IMR-90 (cell line): ENCODE data around the gene B2M. TPM values are rescaled to one million over a fixed set of nuclear protein-coding genes. Genes with fewer than 3 reads are reported as not detected.

ENCODE experiments used
- ATAC-seq: fragments of 200-7000 bp; cut with Tn5 transposase; 2 replicates; pipeline ENCODE4 v1.9.1; 2020; ENCODE audit warnings: low read depth, mild to moderate bottlenecking, moderate library complexity
- BruUV-seq: library from RNA; stranded (reverse); fragments of 400-500 nt; replicated peaks from 2 replicates; lab custom pipeline; 2021; lab: Mats Ljungman, UMichigan
- CTCF ChIA-PET: fragments of 300-600 bp; formaldehyde crosslinking; extraction: SDS; loops from one replicate; lab custom pipeline; 2021; ENCODE audit warnings: antibody characterized with exemption; lab: Yijun Ruan, JAX
- POLR2A ChIA-PET: fragments of 300-600 bp; sonication (Branson Sonifier 250); formaldehyde crosslinking; loops from one replicate; lab custom pipeline; 2022; ENCODE audit warnings: antibody characterized with exemption; ENCODE audit not compliant: unreplicated experiment; lab: Charles Lee
- DNase-seq: peaks from one replicate; pipeline ENCODE4 v3.0.0; 2013
- H2AFZ ChIP-seq: replicated peaks from 2 replicates; pipeline ENCODE3; 2013; ENCODE audit warnings: low read length, mild to moderate bottlenecking; ENCODE audit not compliant: poor library complexity
- H2AK5ac ChIP-seq: 2 replicates; pipeline ENCODE4 v1.6.1; 2013; ENCODE audit warnings: low read depth, low read length, inconsistent platforms
- H2AK9ac ChIP-seq: replicated peaks from 2 replicates; pipeline ENCODE3; 2013; ENCODE audit warnings: mild to moderate bottlenecking, low read depth, low read length, moderate library complexity; ENCODE audit not compliant: poor library complexity
- H2BK120ac ChIP-seq: 2 replicates; pipeline ENCODE4 v1.6.1; 2013; ENCODE audit warnings: low read depth, low read length, inconsistent platforms
- H2BK15ac ChIP-seq: 3 replicates; pipeline ENCODE4 v1.6.1; 2013; ENCODE audit warnings: low read depth, low read length, inconsistent platforms
- H2BK20ac ChIP-seq: 2 replicates; pipeline ENCODE4 v1.6.1; 2013; ENCODE audit warnings: low read depth, mild to moderate bottlenecking, inconsistent platforms, low read length, moderate library complexity
- H2BK5ac ChIP-seq: 2 replicates; pipeline ENCODE4 v1.6.1; 2013; ENCODE audit warnings: mild to moderate bottlenecking, low read depth, low read length, inconsistent platforms; ENCODE audit not compliant: poor library complexity, severe bottlenecking
- H3K14ac ChIP-seq: replicated peaks from 2 replicates; pipeline ENCODE4 v1.6.1; 2013; ENCODE audit warnings: low read depth, low read length, inconsistent platforms
- H3K18ac ChIP-seq: 2 replicates; pipeline ENCODE4 v1.6.1; 2013; ENCODE audit warnings: low read depth, low read length, control low read depth
- H3K23ac ChIP-seq: 2 replicates; pipeline ENCODE4 v1.6.1; 2013; ENCODE audit warnings: low read depth, low read length, inconsistent platforms
- H3K27ac ChIP-seq: 2 replicates; pipeline ENCODE4 v1.5.1; 2013; ENCODE audit warnings: mild to moderate bottlenecking, control low read depth, low read length; ENCODE audit not compliant: insufficient read depth
- H3K27me3 ChIP-seq: 2 replicates; pipeline ENCODE4 v1.6.1; 2013; ENCODE audit warnings: low read length; ENCODE audit not compliant: control insufficient read depth, insufficient read depth
- H3K36me3 ChIP-seq: 2 replicates; pipeline ENCODE4 v1.6.1; 2013; ENCODE audit warnings: low read length, mixed read lengths; ENCODE audit not compliant: control insufficient read depth, insufficient read depth
- H3K4ac ChIP-seq: 2 replicates; pipeline ENCODE4 v1.6.1; 2013; ENCODE audit warnings: low read depth, low read length, inconsistent platforms
- H3K4me1 ChIP-seq: 2 replicates; pipeline ENCODE4 v1.6.1; 2013; ENCODE audit warnings: low read length, mixed read lengths; ENCODE audit not compliant: control insufficient read depth, insufficient read depth
- H3K4me2 ChIP-seq: 2 replicates; pipeline ENCODE4 v1.6.1; 2013; ENCODE audit warnings: low read depth, mild to moderate bottlenecking, control low read depth, low read length, moderate library complexity
- H3K4me3 ChIP-seq: 2 replicates; pipeline ENCODE4 v1.5.1; 2013; ENCODE audit warnings: low read depth, mild to moderate bottlenecking, control low read depth, low read length, moderate library complexity; ENCODE audit not compliant: insufficient read depth
- H3K56ac ChIP-seq: 2 replicates; pipeline ENCODE4 v1.6.1; 2013; ENCODE audit warnings: low read length, inconsistent platforms; ENCODE audit not compliant: insufficient read depth; ENCODE audit errors: extremely low read depth
- H3K79me1 ChIP-seq, 2 experiments: 2 replicates each; pipeline ENCODE4 v1.6.1; 2013; ENCODE audit warnings: low read length in 2 of 2, inconsistent platforms in 1 of 2, low read depth in 1 of 2
- H3K9ac ChIP-seq: 2 replicates; pipeline ENCODE4 v1.6.1; 2013; ENCODE audit warnings: low read depth, low read length, control low read depth
- H3K9me1 ChIP-seq: 2 replicates; pipeline ENCODE4 v1.6.1; 2013; ENCODE audit warnings: low read length, inconsistent platforms; ENCODE audit not compliant: insufficient read depth
- H3K9me3 ChIP-seq: 2 replicates; pipeline ENCODE4 v1.6.1; 2013; ENCODE audit warnings: low read length; ENCODE audit not compliant: control insufficient read depth, insufficient read depth
- H4K20me1 ChIP-seq: 2 replicates; pipeline ENCODE4 v1.6.1; 2013; ENCODE audit warnings: low read length, inconsistent platforms; ENCODE audit not compliant: insufficient read depth
- H4K5ac ChIP-seq: 2 replicates; pipeline ENCODE4 v1.6.1; 2013; ENCODE audit warnings: mild to moderate bottlenecking, low read depth, low read length, control low read depth
- H4K8ac ChIP-seq, 2 experiments: 2 replicates each; pipeline ENCODE4 v1.6.1; 2013; ENCODE audit warnings: low read depth in 2 of 2, low read length in 2 of 2, control low read depth in 1 of 2, inconsistent platforms in 1 of 2
- H4K91ac ChIP-seq: 2 replicates; pipeline ENCODE4 v1.6.1; 2013; ENCODE audit warnings: low read depth, low read length, inconsistent platforms; ENCODE audit not compliant: insufficient read depth
- CTCF ChIP-seq: conservative IDR thresholded peaks from 2 replicates; pipeline ENCODE4 v1.5.1; 2012; ENCODE audit warnings: mild to moderate bottlenecking, low read depth, low read length, improper control_type of control experiment
- RAD21 ChIP-seq: IDR thresholded peaks from 2 replicates; pipeline ENCODE4 v1.6.1; 2012; ENCODE audit warnings: low read length, improper control_type of control experiment
- RCOR1 ChIP-seq: IDR thresholded peaks from 2 replicates; pipeline ENCODE4 v1.6.1; 2012; ENCODE audit warnings: mild to moderate bottlenecking, low read length, improper control_type of control experiment; ENCODE audit not compliant: insufficient replicate concordance
- SMC3 ChIP-seq: fragments of 150-350 bp; IDR thresholded peaks from 2 replicates; pipeline ENCODE4 v1.6.1; 2016; ENCODE audit warnings: low read depth, mild to moderate bottlenecking, antibody characterized with exemption, low read length, moderate library complexity
- WGBS, 2 experiments: methylation state at CpG; one replicate each; pipeline versions ENCODE4 v1.1.5 to v1.1.7; 2013; ENCODE audit warnings: missing lambda C conversion rate in 2 of 2; ENCODE audit not compliant: insufficient read length in 1 of 2; ENCODE audit errors: extremely low coverage in 2 of 2; 5-methylcytosine and 5-hydroxymethylcytosine counted together
- dilution Hi-C: fragments of 300-500 bp; cut with HindIII; formaldehyde crosslinking; loops from one replicate; pipeline ENCODE4 v1.14.3; 2018; ENCODE audit warnings: low sequenced_read_pairs; ENCODE audit not compliant: unreplicated experiment
- in situ Hi-C: fragments of 300-500 bp; cut with MboI; formaldehyde crosslinking; loops from 3 replicates; pipeline ENCODE4 v1.14.3; 2019; ENCODE audit warnings: low sequenced_read_pairs, inconsistent platforms, mixed read lengths
- intact Hi-C: fragments of 100-400 bp; cut with micrococcal nuclease; formaldehyde crosslinking; loops from 2 replicates; pipeline ENCODE4 v1.10.0; 2022
- polyA plus RNA-seq, 3 experiments: library from polyadenylated mRNA; depleted of rRNA; stranded (reverse); fragments of >200 nt; gene quantifications; 2 replicates each; pipeline ENCODE4 v1.2.3, GENCODE V29; 2012; ENCODE audit warnings: low replicate concordance in 1 of 3
- total RNA-seq: library from RNA; depleted of rRNA; stranded (reverse); fragments of >200 nt; gene quantifications from 2 replicates; pipeline ENCODE4 v1.2.3, GENCODE V29; 2012

B2M gene
- total and polyA plus RNA-seq, 2 of the 4 experiments (the other 2 are of a cell fraction), result 895 to 3,394 TPM

- CTCF ChIA-PET, result interaction anchor here (1.2 to 2.4 kb wide), 7 partner anchors 13 to 135 kb away, joined by 4 to 16 read pairs (median 6); partner anchors contain the start of genes SPG11 and TRIM69
- H3K4me2 ChIP-seq, result peak overlapping the region; percentile 86
- H2AK5ac ChIP-seq, result no peak overlapping the region
- no peak overlapping the region; the same call in 1 of the 2 replicates for H3K27ac ChIP-seq
- H3K4me1 ChIP-seq, result 0 out of 2 replicates have a peak, but pooled peaks cover 2% of the 10 kb centered on the region
- peak; percentile 43 for DNase-seq
- H3K4me3 ChIP-seq, result peak overlapping the region; percentile 83
- H2BK5ac ChIP-seq, result no peak overlapping the region
- no peaks in the 10 kb centered on the region; the same call in 1 of the 2 replicates for H3K9me1 ChIP-seq
- H3K56ac ChIP-seq, result no peak overlapping the region
- H4K20me1 ChIP-seq, result peaks cover 43% of the 10 kb centered on the region
- H3K18ac ChIP-seq, result no peak overlapping the region
- H2AFZ ChIP-seq, result no peak overlapping the region
- peak overlapping the region; percentile 61; the same call in 1 of the 2 replicates for H3K14ac ChIP-seq
- H3K4ac ChIP-seq, result peak overlapping the region; percentile 64; the same call in 1 of the 2 replicates
- POLR2A ChIA-PET, result interaction anchor here (1.2 kb wide), 1 partner anchor 25 kb away, joined by 7 read pairs; no protein-coding TSS in a partner anchor
- peaks cover 27 to 42% of the 10 kb centered on the region in 2 experiments for H3K79me1 ChIP-seq
- H3K9ac ChIP-seq, result peak overlapping the region; percentile 87
- intact Hi-C loops, result no loop called here
- H2AK9ac ChIP-seq, result no peak overlapping the region
- no peaks in the 10 kb centered on the region for H3K27me3 ChIP-seq
- H3K23ac ChIP-seq, result 0 out of 2 replicates have a peak overlapping the region, but pooled peaks have one; percentile 22
- BruUV-seq, result no TSS peak
- H2BK20ac ChIP-seq, result no peak overlapping the region
- H4K91ac ChIP-seq, result no peak overlapping the region
- ATAC-seq, result no peak
- 60% methylated on average over 1 of the region's 5 CpGs; no CpG with 5 or more reads in 1 of the 2 experiments for WGBS, 2 experiments
- H2BK15ac ChIP-seq, result 0 out of 3 replicates have a peak overlapping the region, but pooled peaks have one; percentile 35
- dilution Hi-C loops, result no loop called here
- H4K8ac ChIP-seq, result no peak overlapping the region; a peak in 1 of 4 replicates
- H4K5ac ChIP-seq, result no peak overlapping the region
- no peak overlapping the region for H2BK120ac ChIP-seq
- TF ChIP-seq SMC3, result peak; percentile 41
- no peak for TF ChIP-seq RCOR1
- peak; percentile 54 for TF ChIP-seq RAD21
- peak; percentile 51 for TF ChIP-seq CTCF
- no peaks in the 10 kb centered on the region for H3K9me3 ChIP-seq
- in situ Hi-C loops, result no loop called here
- H3K36me3 ChIP-seq, result peaks cover 18% of the 10 kb centered on the region
Measured at GRCh38 chr15:44713006-44713966, 2.0 kb downstream of the B2M start.
